Prostate gland (tissue), 2 donors: ENCODE data around the gene MYH15. TPM values are rescaled to one million over a fixed set of nuclear protein-coding genes. Genes with fewer than 3 reads are reported as not detected.
A peak's percentile ranks its signal among the peaks of the same experiment; 100 is the strongest.

ENCODE experiments used
- DNase-seq: peaks from one replicate; pipeline ENCODE4 v3.0.0-alpha.2; 2019; ENCODE audit warnings: low spot score
- H3K27ac ChIP-seq, 2 donors: fragments of 200-600 bp; sonication (generic); 2 replicates each; pipeline ENCODE4 v1.5.1; 2017 to 2019
- H3K27me3 ChIP-seq: fragments of 200-600 bp; sonication (generic); replicated peaks from 2 replicates; pipeline ENCODE4 v1.5.1; 2019; ENCODE audit not compliant: insufficient read depth
- H3K36me3 ChIP-seq, 2 donors: fragments of 200-600 bp; sonication (generic); 1 replicate in 1 of 2; 2 replicates in 1 of 2; pipeline versions ENCODE4 v1.5.1 to v1.8.1; 2017 to 2019
- H3K4me1 ChIP-seq: fragments of 200-600 bp; sonication (generic); replicated peaks from 2 replicates; pipeline ENCODE4 v1.5.1; 2019
- H3K4me3 ChIP-seq, 2 donors: fragments of 200-600 bp; sonication (generic); 2 replicates each; pipeline ENCODE4 v1.5.1; 2017 to 2019
- H3K9me3 ChIP-seq: fragments of 200-600 bp; sonication (generic); 2 replicates; pipeline ENCODE4 v1.5.1; 2017
- CTCF ChIP-seq, 4 experiments: fragments of 200-600 bp in 2 of 4; fragments of 450-650 bp in 2 of 4; sonication (generic) in 2 of 4; IDR thresholded peaks; 1 replicate in 3 of 4; 2 replicates in 1 of 4; pipeline ENCODE4 v1.5.1; 2016 to 2019; ENCODE audit warnings: antibody characterized with exemption in 4 of 4, mild to moderate bottlenecking in 2 of 4, moderate library complexity in 2 of 4
- POLR2A ChIP-seq: fragments of 450-650 bp; IDR thresholded peaks from one replicate; pipeline ENCODE4 v1.6.1; 2016; ENCODE audit warnings: antibody characterized with exemption, mild to moderate bottlenecking
- POLR2AphosphoS5 ChIP-seq: sonication (generic); formaldehyde crosslinking; IDR thresholded peaks from one replicate; pipeline ENCODE4 v1.6.1; 2017; ENCODE audit warnings: antibody characterized with exemption
- WGBS: methylation state at CpG from one replicate; pipeline ENCODE4 v1.1.5; 2018; 5-methylcytosine and 5-hydroxymethylcytosine counted together
- intact Hi-C: fragments of 100-400 bp; cut with DNase I; formaldehyde crosslinking; loops from one replicate; pipeline ENCODE4 v1.14.2; 2022
- total RNA-seq, 2 donors: library from RNA; depleted of rRNA; stranded (reverse); fragments of >200 nt; gene quantifications; one replicate each; pipeline ENCODE4 v1.1.0, GENCODE V29; 2016

MYH15 gene
- total RNA-seq, 2 donors from 2014 or later, result 0.68 TPM

- DNase-seq, result peak; percentile 33
- H3K9me3 ChIP-seq, result no peaks in the 10 kb centered on the region
- H3K27ac ChIP-seq, result no peak overlapping the region
- no peaks in the 10 kb centered on the region for H3K4me1 ChIP-seq
- intact Hi-C loops, result loop anchor here (1.0 kb wide), 1 partner anchor 64 kb away; no protein-coding TSS in a partner anchor
- no peaks in the 10 kb centered on the region for H3K36me3 ChIP-seq
- H3K4me3 ChIP-seq, result no peak overlapping the region
- TF ChIP-seq CTCF (IDR thresholded peaks at IDR 0.05) (peak; percentile 39 to 85 (median 76)), POLR2A (no peak)
- no peaks in the 10 kb centered on the region for H3K27me3 ChIP-seq
- 14% methylated on average over 2 of the region's 2 CpGs for WGBS
These were observed 20.6 kb downstream of the MYH15 start for GRCh38 chr3:108489776-108490175.

GRCh38 chr3:108488631-108489030 is 21.8 kb downstream of the MYH15 start:
- Histone ChIP-seq H3K36me3 (no peaks in the 10 kb centered on the region), H3K27ac (no peak overlapping the region), H3K4me1 (no peaks in the 10 kb centered on the region), H3K27me3 (no peaks in the 10 kb centered on the region), H3K4me3 (no peak overlapping the region), H3K9me3 (no peaks in the 10 kb centered on the region)
- intact Hi-C loops, result no loop called here
- no peak for DNase-seq
- WGBS, result 63% methylated on average over 1 of the region's 1 CpG
- no peak for TF ChIP-seq POLR2A

GRCh38 chr3:108487439-108487838 is 23.0 kb downstream of the MYH15 start:
- H3K36me3 ChIP-seq, result no peaks in the 10 kb centered on the region
- no peak for DNase-seq
- H3K9me3 ChIP-seq, result no peaks in the 10 kb centered on the region
- no peak overlapping the region for H3K4me3 ChIP-seq
- no peak overlapping the region for H3K27ac ChIP-seq
- no peaks in the 10 kb centered on the region for H3K27me3 ChIP-seq
- intact Hi-C loops, result no loop called here
- no peaks in the 10 kb centered on the region for H3K4me1 ChIP-seq
- no peak for TF ChIP-seq POLR2A
- WGBS, result 53% methylated on average over 2 of the region's 2 CpGs

- intact Hi-C loops, result no loop called here
- TF ChIP-seq POLR2AphosphoS5, result no peak
- TF ChIP-seq POLR2A, result no peak
- TF ChIP-seq CTCF (IDR thresholded peaks at IDR 0.05), result no peak
- WGBS, result 32% methylated on average over 6 of the region's 6 CpGs
- Histone ChIP-seq H3K4me3 (no peak overlapping the region), H3K27me3 (no peaks in the 10 kb centered on the region), H3K27ac (no peak overlapping the region), H3K36me3 (no peaks in the 10 kb centered on the region), H3K9me3 (no peaks in the 10 kb centered on the region), H3K4me1 (no peaks in the 10 kb centered on the region)
- DNase-seq, result no peak
These were observed 23.5 kb downstream of the MYH15 start for GRCh38 chr3:108486941-108487340.

GRCh38 chr3:108486338-108486737 is 24.1 kb downstream of the MYH15 start:
- no peak for DNase-seq
- no peak overlapping the region for H3K4me3 ChIP-seq
- no peaks in the 10 kb centered on the region for H3K4me1 ChIP-seq
- WGBS, result 84% methylated on average over 3 of the region's 3 CpGs
- intact Hi-C loops, result no loop called here
- no peak for TF ChIP-seq CTCF (IDR thresholded peaks at IDR 0.05)
- TF ChIP-seq POLR2A, result no peak
- no peak for TF ChIP-seq POLR2AphosphoS5
- no peak overlapping the region for H3K27ac ChIP-seq
- H3K27me3 ChIP-seq, result no peaks in the 10 kb centered on the region
- no peaks in the 10 kb centered on the region for H3K9me3 ChIP-seq
- H3K36me3 ChIP-seq, result no peaks in the 10 kb centered on the region

- H3K27ac ChIP-seq, result no peak overlapping the region
- DNase-seq, result no peak
- H3K36me3 ChIP-seq, result no peaks in the 10 kb centered on the region
- H3K9me3 ChIP-seq, result no peaks in the 10 kb centered on the region
- no peaks in the 10 kb centered on the region for H3K27me3 ChIP-seq
- TF ChIP-seq POLR2A, result no peak
- TF ChIP-seq CTCF (IDR thresholded peaks at IDR 0.05), result no peak
- TF ChIP-seq POLR2AphosphoS5, result no peak
- WGBS, result 55% methylated on average over 3 of the region's 3 CpGs
- H3K4me1 ChIP-seq, result no peaks in the 10 kb centered on the region
- H3K4me3 ChIP-seq, result no peak overlapping the region
- intact Hi-C loops, result no loop called here
These were observed 25.2 kb downstream of the MYH15 start for GRCh38 chr3:108485146-108485545.
